Measurements from ENCODE around the gene COL23A1.

The COL23A1 gene

DNA sequence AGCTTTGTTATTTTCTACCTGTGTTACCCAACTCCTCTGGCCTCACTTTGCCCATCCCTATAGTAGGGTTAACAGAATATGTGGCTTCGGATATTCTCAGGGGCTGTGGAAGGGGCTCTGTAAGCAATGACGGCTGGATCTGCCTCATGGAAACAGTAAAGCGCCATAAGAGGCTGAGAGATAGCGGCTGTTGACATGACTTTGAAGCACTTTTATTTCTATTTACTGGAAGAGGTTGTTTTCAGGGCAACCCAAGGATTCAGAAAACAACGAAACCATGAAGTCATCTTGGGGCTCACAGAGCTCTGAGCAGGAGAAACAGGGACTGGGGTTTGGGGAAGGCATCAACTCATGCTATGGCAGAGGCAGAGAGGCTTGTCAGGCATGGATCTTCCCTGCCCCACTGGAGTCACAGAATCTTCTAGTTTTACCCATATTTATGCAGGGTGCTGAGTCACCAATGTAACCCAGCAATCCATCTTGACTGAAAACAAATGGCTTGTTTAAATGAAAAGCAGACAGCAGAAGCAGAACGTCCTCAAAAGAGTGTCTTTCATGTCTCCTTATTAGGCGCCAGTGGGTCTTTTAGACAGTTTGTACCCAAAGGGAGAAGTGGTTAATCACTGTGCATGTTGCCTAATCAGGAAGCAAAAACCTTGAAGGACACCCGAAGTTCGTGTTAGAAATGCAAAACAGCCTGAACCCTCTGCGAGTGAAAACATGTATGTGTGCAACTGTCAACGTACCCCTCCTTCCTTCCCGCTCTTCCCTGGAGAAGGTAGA, 113.0 kb downstream of the COL23A1 start:
- H3K27ac Mint-ChIP-seq, result no peak overlapping the region
- no peaks in the 10 kb centered on the region for H3K36me3 Mint-ChIP-seq (ENCODE audit: low read depth)
- H3K27me3 Mint-ChIP-seq (ENCODE audit: low read depth), result no peaks in the 10 kb centered on the region
- no peaks in the 10 kb centered on the region for H3K4me1 Mint-ChIP-seq (ENCODE audit: low read depth)
- H3K4me3 Mint-ChIP-seq, result no peak overlapping the region
- no peaks in the 10 kb centered on the region for H3K9me3 Mint-ChIP-seq

DNA sequence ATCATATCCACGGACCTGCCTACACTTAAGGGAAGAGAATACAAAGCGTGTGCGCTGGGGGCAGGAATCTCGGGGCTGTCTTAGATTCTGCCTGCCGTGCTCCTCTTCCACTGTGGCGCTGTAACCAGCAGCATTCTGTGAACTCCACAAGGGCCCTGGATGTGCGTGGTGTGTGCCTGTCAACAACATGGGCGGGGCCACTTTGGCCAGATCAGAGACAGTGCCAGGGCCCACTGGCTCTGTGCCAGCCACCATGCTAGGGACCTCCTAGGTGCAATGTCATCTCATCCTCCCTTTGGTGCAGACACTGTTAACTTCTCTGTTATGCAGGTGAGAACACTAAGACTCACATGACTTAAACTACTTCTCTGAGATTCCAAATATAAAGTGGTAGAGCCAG, 113.7 kb downstream of the COL23A1 start:
- no peak overlapping the region for H3K27ac Mint-ChIP-seq
- no peaks in the 10 kb centered on the region for H3K36me3 Mint-ChIP-seq (ENCODE audit: low read depth)

DNA sequence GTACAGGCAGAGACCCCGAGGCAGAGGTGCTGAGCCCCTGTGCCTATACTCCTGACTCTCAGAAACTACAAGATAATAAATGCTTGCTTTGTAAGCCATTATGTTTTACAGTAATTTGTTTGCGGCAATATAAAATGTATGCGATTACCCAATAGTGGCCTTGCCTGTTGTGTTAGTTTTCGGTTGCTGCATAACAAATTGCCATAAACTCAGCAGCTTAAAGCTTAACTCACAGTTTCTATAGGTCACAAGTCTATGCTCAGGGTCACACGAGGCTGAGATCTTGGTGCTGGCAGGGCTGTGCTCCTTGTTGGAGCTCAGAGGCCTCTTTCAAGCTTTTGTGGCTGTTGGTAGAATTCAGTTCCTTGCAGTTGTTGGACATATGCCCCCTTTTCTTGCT, 114.8 kb downstream of the COL23A1 start:
- H3K36me3 Mint-ChIP-seq (ENCODE audit: low read depth), result no peaks in the 10 kb centered on the region
- no peak overlapping the region for H3K4me3 Mint-ChIP-seq
- no peaks in the 10 kb centered on the region for H3K27me3 Mint-ChIP-seq (ENCODE audit: low read depth)
- H3K9me3 Mint-ChIP-seq, result no peaks in the 10 kb centered on the region
- no peaks in the 10 kb centered on the region for H3K4me1 Mint-ChIP-seq (ENCODE audit: low read depth)
- H3K27ac Mint-ChIP-seq, result no peak overlapping the region

More for the DNA sequence above, 113.7 kb downstream of the COL23A1 start:
- Mint-ChIP-seq H3K9me3 (no peaks in the 10 kb centered on the region), H3K4me3 (no peak overlapping the region), H3K4me1 (ENCODE audit: low read depth) (no peaks in the 10 kb centered on the region), H3K27me3 (ENCODE audit: low read depth) (no peaks in the 10 kb centered on the region)

DNA sequence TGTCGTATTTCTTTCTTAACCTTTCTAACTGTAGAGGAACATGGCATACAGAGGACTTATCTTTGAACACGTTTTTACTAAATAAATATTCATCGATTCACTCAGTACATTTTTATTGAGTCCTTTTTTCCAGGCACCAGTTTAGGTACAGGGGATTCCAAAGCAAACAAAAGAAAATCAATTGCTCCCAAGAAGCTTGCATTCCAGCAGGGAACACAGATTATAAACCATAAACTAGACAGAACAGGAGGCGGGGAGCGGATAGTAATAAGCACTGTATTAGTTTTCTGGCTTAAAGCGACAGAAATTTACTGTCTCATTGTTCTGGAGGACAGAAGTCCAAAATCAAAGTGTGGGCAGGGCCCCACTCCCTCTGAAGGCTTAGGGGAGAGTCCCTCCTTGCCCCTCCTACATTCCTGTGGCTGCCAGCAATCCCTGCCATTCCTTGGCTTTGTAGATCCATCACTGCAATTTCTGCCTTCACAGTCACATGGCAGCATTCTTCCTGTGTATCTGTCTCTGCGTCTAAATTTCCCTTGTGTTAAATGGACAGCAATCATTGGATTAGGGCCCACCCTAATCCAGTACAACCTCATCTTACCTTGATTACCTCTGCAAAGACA, 115.5 kb downstream of the COL23A1 start:
- Mint-ChIP-seq H3K27me3 (ENCODE audit: low read depth) (no peaks in the 10 kb centered on the region), H3K36me3 (ENCODE audit: low read depth) (no peaks in the 10 kb centered on the region), H3K9me3 (no peaks in the 10 kb centered on the region), H3K4me3 (no peak overlapping the region), H3K27ac (no peak overlapping the region), H3K4me1 (ENCODE audit: low read depth) (no peaks in the 10 kb centered on the region)

DNA sequence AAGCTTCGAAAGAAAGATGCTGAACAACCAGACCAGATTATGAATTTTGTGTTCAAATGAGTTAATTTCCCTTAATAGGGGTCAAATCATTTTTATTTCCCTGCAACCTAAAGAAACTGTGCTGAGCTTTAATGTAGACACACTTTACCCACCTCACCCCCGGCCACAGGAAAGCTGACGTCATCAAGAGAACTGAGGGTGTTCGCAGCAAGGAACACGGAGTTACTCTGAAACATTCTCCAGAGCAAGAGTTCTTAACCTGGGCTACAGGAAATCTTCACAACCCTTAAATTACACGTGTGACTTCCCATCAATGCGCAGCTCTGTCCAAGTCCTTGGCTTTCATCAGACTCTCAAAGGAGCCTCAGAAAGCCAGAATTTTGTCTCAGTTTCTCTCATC, 116.3 kb downstream of the COL23A1 start:
- Mint-ChIP-seq H3K27ac (no peak overlapping the region), H3K4me3 (no peak overlapping the region), H3K4me1 (ENCODE audit: low read depth) (no peaks in the 10 kb centered on the region), H3K27me3 (ENCODE audit: low read depth) (no peaks in the 10 kb centered on the region), H3K9me3 (no peaks in the 10 kb centered on the region), H3K36me3 (ENCODE audit: low read depth) (no peaks in the 10 kb centered on the region)

DNA sequence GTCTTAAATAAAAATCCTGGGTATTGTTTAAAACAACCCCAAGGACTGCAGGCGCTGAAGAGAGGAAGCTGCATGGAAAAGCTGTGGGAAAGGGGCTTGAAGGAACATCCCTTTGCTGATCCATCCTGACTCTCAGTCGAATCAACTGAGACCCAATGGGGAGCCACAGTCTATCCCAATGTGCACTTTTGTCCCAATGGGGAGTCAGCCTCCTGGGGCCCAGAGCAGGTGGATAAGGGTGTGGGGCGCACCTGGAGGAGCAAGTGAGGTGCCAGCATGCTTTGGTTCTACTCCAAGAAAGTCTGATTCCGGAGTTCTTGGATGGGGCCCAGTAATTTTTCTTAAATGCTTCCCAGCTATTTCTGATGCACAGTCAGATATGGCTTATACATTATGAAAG, 118.1 kb downstream of the COL23A1 start:
- no peaks in the 10 kb centered on the region for H3K9me3 Mint-ChIP-seq
- H3K4me3 Mint-ChIP-seq, result no peak overlapping the region
- H3K27me3 Mint-ChIP-seq (ENCODE audit: low read depth), result no peaks in the 10 kb centered on the region
- H3K36me3 Mint-ChIP-seq (ENCODE audit: low read depth), result no peaks in the 10 kb centered on the region
- no peaks in the 10 kb centered on the region for H3K4me1 Mint-ChIP-seq (ENCODE audit: low read depth)
- H3K27ac Mint-ChIP-seq, result no peak overlapping the region

DNA sequence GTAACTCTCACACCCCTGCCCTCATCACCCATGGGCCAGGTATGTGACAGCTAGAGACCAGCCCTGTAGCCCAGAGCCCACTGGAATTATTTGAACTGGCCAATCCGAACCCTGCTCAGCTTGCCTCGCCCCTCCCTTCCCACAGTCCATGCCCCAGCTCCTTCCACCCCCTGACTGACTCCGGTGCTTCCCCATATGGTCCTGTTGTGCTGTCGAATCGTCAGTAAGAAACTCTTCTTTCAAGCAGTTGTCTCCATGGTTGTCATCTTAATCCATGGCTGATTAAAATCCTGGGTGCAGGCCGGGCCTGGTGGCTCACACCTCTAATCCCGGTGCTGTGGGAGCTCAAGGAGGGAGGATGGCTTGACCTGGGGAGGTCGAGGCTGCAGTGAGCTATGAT, 118.5 kb downstream of the COL23A1 start:
- Mint-ChIP-seq H3K36me3 (ENCODE audit: low read depth) (no peaks in the 10 kb centered on the region), H3K4me3 (no peak overlapping the region), H3K9me3 (no peaks in the 10 kb centered on the region), H3K4me1 (ENCODE audit: low read depth) (no peaks in the 10 kb centered on the region), H3K27me3 (ENCODE audit: low read depth) (no peaks in the 10 kb centered on the region), H3K27ac (no peak overlapping the region)

DNA sequence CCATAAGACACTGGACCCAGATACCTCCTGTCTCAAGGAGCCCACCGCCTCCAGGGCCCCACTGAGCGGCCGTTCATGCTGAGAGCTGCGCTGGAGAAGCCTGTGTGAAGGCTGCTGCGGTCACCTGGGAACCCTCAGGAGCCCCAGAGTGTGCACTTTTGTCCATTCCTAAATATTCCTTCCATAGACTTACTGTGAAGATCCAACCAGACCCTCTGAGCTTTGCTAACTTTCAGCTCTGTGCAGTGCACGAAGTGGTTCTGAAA, 119.5 kb downstream of the COL23A1 start:
- Mint-ChIP-seq H3K4me3 (no peak overlapping the region), H3K27ac (no peak overlapping the region), H3K4me1 (ENCODE audit: low read depth) (no peaks in the 10 kb centered on the region), H3K27me3 (ENCODE audit: low read depth) (no peaks in the 10 kb centered on the region), H3K36me3 (ENCODE audit: low read depth) (no peaks in the 10 kb centered on the region), H3K9me3 (no peaks in the 10 kb centered on the region)

DNA sequence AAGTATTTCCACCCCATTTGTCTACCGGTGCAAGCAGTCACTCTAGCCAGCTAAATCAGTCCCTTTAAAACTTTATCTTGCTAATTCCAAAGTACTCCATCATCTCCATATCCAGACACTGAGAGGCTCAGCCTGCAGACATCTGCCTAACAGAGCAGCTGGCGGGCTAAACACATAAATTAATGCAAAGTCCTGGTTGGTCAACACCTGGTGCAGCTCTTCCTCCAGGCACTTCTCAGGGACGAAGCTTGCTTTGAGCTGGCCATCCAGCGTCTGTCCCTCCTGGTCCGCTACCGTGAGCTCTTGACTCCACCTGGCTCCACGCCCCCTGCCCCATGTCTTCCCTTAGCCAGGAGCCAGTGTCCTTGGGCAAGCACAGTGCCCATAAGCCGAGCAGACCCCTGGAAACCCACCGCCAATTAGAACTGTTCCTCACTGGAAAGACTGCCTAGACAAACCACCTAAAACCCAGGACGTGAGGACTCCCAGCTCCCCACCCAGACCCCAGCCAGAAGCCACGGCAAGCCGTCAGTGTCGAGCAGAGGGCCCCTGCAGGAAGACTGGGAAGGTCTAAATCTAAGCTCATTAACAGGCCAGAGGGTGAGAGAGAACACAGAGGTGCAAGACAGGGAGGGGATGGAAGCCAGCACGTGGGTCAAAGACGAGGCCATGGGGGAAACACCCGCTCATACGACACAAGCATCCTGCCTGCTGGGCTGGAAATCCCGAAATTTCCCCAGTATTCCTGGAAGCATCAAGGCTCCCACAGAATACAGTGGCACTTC, 120.0 kb downstream of the COL23A1 start:
- Mint-ChIP-seq H3K27me3 (ENCODE audit: low read depth) (no peaks in the 10 kb centered on the region), H3K4me1 (ENCODE audit: low read depth) (no peaks in the 10 kb centered on the region), H3K9me3 (no peaks in the 10 kb centered on the region), H3K27ac (no peak overlapping the region), H3K4me3 (no peak overlapping the region), H3K36me3 (ENCODE audit: low read depth) (no peaks in the 10 kb centered on the region)

DNA sequence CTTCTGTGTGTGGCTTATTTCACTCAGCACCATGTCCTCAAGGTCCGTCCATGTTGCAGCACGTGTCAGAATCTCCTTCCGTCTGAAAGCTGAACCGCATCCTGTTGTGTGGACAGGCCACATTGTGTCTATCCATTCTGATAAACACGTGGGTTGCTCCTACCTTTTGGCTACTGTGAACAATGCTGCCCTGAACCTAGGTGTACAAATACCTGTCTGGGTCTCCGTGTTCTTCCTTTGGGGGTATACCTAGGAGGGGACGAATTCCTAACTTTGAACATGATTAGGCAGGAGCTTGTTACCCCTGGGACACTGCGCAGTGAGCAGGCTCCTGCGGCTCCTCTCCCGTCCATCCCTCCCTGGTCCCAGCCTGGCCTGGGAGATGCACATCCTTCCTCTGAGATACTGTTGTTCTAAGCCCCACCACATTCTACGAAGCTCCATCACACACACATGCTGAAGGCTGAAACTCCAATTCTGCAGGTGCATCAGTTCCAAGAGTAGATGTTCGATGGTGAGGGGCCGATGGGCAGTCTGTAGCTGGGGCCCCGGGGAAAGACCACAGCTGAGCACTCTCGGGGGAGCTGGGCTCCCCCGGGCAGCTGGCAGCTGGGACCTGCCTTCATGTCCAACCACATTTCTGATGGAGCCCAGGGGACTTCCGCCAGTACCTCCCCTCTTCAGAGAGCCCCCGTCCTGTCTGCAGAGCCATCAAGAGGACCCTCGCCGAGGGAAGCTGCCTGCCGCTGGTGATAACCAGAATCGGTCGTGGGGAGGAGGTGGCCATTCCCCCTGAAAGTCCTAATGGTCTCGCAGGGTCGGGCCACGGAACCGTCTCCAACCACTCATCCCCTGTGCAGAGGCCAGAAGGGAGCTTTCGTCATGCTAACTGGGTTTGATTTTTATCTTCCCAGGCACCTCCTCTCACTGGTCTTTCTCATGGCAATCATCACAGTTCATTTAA, 120.9 kb downstream of the COL23A1 start:
- Mint-ChIP-seq H3K4me3 (no peak overlapping the region), H3K9me3 (no peaks in the 10 kb centered on the region), H3K4me1 (ENCODE audit: low read depth) (no peaks in the 10 kb centered on the region), H3K36me3 (ENCODE audit: low read depth) (no peaks in the 10 kb centered on the region), H3K27me3 (ENCODE audit: low read depth) (no peaks in the 10 kb centered on the region), H3K27ac (no peak overlapping the region)

DNA sequence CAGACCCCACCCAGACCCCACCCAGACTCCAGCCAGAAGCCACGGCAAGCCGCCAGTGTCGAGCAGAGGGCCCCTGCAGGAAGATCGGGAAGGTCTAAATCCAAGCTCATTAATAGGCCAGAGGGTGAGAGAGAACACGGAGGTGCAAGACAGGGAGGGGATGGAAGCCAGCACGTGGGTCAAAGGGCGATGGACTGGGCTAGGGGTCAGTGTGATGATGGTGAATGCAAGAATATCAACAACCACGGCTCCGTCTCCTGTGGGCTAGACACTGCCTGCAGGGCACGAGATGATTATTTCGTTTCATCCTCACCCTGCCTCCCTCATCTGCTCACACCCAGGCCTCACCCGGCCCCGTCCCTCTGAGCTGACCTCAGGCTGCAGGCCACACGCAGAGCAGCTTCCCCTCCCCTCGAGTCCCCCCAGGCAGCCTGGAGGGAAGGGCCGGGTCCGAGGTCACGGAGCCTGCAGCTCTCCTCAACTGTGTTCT, 122.0 kb downstream of the COL23A1 start:
- Mint-ChIP-seq H3K27me3 (ENCODE audit: low read depth) (no peaks in the 10 kb centered on the region), H3K27ac (no peak overlapping the region), H3K36me3 (ENCODE audit: low read depth) (no peaks in the 10 kb centered on the region), H3K9me3 (no peaks in the 10 kb centered on the region), H3K4me3 (no peak overlapping the region), H3K4me1 (ENCODE audit: low read depth) (no peaks in the 10 kb centered on the region)

DNA sequence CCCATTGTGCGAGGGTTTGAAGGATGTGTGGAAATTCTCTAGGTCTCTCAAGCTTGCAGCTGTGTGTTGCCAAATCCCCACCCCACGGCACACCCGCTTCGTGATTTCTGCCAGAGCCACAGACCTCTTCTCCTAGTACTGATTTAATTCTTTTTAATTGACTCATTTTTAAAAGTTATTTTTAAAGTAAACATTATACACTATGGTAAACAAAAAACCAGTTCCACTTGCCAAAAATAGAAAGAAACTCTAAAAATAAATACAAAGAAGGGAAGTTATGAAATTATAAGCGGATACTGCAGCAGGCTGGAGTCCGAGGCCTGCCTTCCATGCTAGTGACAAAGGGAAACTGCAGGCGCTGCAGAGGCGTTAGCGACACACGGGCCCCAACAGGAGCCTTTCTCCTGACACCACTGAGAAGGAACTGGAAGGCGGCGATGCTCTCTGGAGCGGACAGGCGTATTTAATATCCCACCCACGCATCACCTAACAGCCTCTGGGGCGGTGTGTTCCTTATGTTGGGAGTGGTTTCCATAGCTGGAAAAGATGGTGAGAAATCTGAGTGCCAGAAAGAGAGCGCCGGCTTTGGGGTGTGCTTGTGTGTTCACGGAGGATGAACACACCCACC, 122.5 kb downstream of the COL23A1 start:
- no peaks in the 10 kb centered on the region for H3K4me1 Mint-ChIP-seq (ENCODE audit: low read depth)
- H3K27ac Mint-ChIP-seq, result no peak overlapping the region
- H3K27me3 Mint-ChIP-seq (ENCODE audit: low read depth), result no peaks in the 10 kb centered on the region
- H3K9me3 Mint-ChIP-seq, result no peaks in the 10 kb centered on the region
- no peak overlapping the region for H3K4me3 Mint-ChIP-seq
- no peaks in the 10 kb centered on the region for H3K36me3 Mint-ChIP-seq (ENCODE audit: low read depth)

DNA sequence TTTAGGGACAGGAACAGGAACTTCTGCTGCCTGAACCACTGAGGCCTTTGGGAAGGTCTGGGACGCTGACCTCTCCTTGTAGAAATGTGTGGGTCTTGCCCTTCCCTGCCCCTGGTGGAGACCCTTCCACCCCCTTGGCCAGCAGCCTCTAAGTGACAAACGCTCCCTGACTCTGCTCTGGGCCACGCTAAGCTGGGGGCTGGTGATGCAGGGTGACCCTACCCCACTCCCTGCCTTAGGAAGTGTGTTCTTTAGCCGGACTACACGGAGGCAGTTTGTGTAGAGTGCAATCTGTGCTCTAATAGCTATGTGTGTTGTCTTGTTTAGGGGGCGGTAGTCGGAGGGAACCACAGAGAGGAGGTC, 123.0 kb downstream of the COL23A1 start:
- H3K27ac Mint-ChIP-seq, result no peak overlapping the region
- no peaks in the 10 kb centered on the region for H3K27me3 Mint-ChIP-seq (ENCODE audit: low read depth)
- no peaks in the 10 kb centered on the region for H3K9me3 Mint-ChIP-seq
- no peaks in the 10 kb centered on the region for H3K36me3 Mint-ChIP-seq (ENCODE audit: low read depth)
- no peaks in the 10 kb centered on the region for H3K4me1 Mint-ChIP-seq (ENCODE audit: low read depth)
- no peak overlapping the region for H3K4me3 Mint-ChIP-seq

DNA sequence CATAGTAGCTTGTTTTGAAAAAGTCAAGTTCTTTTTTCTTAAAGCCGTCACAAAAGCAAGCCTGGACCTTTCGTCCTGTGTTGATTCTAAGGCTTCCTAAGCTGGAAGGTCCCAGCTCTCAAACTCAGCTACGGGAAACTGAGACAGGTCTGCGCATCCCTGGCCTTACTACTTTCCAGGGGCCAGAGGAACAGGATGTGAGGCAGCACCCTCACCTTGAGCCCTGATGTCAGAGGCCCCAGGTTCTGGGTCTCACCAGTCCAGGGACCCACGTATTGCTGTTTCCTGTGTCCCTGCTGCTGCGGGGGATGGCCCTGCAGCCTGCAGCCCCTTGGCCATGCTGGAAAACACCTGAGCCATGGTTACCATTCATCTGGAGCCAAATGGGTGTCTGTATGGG, 123.9 kb downstream of the COL23A1 start:
- no peak overlapping the region for H3K4me3 Mint-ChIP-seq
- no peaks in the 10 kb centered on the region for H3K27me3 Mint-ChIP-seq (ENCODE audit: low read depth)
- no peak overlapping the region for H3K27ac Mint-ChIP-seq
- no peaks in the 10 kb centered on the region for H3K4me1 Mint-ChIP-seq (ENCODE audit: low read depth)
- no peaks in the 10 kb centered on the region for H3K36me3 Mint-ChIP-seq (ENCODE audit: low read depth)
- no peaks in the 10 kb centered on the region for H3K9me3 Mint-ChIP-seq
